HG03575 (cell line): ENCODE results near the gene CALCB.
"Not testable (repeated sequence)": the region's sequence is repeated elsewhere in the genome, so short reads cannot be mapped to it uniquely, and the experiment has no call there.

Experiments
- ATAC-seq: cut with Tn5 transposase; IDR thresholded peaks from one replicate; pipeline ENCODE4 v1.9.1; 2021; ENCODE audit not compliant: unreplicated experiment, insufficient number of reproducible peaks, low FRiP score; ENCODE audit errors: extremely low read depth

The CALCB gene, protein sequence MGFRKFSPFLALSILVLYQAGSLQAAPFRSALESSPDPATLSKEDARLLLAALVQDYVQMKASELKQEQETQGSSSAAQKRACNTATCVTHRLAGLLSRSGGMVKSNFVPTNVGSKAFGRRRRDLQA

DNA sequence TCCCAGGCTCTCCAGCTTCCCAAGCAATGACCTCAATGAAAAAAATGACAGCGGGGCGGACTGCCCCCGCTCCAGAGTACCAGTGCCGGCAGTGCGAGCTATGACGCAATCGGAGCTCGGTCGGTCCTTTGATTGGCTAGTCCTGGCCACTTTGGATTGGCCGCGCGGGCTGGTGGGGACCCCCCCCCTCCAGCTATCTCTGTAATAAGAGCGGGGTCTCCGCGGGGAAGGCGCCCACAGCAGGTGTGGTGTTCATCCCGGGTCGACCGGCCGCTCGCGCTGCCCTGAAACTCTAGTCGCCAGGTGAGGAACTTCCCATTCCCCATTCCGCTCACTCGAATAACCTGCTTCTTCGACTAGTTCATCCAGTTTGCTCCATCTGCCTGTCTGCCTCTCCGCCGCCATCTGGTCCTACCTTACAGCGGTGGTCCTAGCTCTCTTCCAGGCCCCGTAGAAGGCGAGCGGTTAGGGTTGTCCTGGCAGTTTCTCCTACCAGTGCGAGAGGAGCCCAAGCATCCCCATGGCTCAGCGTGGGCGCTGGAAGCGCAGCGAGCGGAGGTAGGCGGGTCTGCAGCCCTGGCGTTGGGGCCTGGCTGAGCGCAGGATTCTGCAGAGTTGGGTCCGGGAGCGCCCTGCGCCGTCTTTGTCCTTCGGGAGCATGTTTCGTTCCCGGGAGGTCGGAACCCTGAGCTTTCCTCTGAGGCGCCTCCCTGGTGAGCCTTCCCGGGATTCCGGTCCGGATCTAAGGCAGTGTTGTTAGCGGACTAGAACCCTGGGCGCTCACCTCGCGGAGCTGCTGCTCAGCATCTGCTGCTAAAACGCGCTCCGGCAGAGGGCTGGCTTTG, at the start of gene CALCB:
CALCB (plus strand) TSS at position 233 of the 845 bp plus-strand sequence. CDS start 1,126 bp downstream, outside the sequence.
- ATAC-seq: no peak

DNA sequence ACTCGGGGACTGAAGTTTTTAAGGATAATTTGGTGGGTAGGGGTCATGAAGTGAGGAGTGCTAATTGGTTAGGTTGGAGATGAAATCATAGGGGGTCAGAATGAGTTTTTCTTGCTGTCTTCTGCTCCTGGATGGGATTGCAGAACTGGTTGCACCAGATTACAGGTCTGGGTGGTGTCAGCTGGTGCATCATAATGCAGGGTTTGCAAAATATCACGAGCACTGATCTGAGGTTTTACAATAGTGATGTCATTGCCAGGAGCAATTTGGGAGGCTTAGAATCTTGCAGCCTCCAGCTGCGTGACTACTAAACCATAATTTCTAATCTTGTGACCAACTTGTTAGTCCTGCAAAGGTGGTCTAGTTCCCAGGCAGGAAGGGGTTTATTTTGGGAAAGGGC, 46.4 kb upstream of the CALCB start:
- no peak for ATAC-seq

DNA sequence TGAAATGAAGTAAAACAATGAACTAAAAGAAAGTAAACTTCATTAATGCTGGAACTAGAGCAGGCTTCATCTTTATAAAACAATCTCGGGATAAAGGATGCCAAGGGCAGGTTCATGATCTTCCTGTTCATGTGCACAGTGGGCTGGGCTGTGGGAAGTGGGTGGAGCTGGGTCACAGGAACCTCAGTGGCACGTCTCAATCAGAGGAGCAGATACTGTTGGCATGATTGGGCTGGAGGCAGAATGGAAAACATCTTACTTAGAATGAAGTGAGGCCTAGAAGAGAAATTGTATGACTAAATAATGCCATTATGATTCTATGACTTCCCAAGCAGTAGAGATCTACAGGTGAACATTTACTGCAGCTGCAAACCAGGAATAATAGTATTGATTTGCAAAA, 45.4 kb upstream of the CALCB start:
- no peak for ATAC-seq

DNA sequence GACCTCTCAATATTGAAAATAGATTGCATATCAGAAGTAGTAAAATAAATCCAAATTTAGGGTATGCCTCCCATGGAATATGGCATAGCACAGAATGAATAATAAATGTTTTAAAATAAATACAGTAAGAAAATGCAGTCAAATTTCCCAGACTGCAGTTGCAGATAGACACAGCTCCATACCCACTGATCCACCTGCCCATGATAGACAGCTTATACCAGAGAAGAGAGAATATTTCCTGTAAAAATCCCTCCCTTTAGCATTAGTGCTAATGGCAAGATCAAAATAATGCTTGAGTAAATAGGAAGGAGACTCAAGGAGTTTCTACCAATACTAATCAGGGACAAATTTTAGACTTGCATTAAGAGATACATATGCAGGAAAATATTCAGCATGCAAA, 45.0 kb upstream of the CALCB start:
- ATAC-seq: no peak

DNA sequence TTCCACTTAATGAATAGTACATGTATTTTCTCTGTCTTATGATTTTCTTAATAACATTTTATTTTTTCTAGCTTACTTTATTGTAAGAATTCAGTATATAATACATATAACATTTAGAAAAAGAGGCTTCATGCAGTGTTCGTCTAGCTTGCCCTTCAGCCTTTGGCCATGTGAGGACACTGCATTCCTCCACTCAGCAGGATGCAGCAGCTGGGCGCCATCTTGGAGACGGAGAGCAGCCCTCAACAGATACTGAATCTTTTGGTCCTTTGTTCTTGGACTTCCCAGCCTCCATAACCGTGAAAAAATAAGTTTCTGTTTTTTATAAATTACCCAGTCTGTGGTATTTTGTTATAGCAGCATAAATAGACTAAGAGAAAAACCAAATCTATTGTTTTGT, 41.4 kb upstream of the CALCB start:
- not testable (repeated sequence) for ATAC-seq

DNA sequence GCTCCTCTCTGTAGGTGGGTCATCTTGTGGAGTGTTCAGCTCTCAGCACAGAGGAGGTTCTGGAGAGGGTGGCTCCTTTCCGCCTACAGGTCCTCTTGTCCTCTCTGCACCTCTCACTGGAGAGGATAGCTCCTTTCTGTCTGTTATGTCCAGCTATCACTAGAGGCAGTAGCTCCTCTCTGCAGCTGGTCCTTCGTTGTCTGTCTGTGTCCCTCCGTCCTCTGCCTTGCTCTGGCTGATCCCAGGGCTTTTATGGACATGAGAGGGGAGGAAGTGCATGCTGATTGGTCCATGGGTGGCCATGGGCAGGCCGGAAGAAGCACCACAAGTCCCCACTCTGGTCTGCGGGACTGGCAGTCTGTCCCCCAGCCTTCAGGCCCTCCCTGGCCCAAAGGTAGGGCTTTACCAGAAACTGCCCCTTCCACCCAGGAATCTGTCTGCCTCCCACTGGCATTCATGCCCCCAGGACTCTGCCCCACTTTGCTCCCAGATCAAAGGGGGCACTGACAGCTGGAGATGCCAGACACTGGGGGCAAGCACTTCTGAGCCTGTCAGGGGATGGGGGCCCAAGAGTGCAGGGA, 38.6 kb upstream of the CALCB start:
- ATAC-seq: no peak

DNA sequence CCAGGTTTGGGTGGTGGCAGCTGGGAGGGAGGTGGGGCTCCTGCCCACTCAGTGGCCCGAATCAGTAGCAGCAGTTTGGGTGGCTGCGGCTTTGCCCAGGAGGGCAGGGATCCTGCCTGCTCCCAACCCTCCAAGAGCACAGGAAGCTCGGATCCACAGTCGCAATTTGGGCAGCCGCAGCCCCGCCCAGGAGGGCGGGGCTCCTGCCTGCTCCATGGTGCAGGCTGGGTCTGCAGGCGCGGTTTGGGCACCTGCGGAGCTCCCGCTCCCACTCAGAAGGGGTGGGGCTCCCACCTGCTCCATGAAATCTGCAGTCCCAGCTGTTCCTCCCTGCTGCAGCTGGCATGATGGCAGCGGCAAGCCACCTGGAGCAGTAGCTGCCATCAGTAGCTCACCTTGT, 38.1 kb upstream of the CALCB start:
- ATAC-seq: no peak

DNA sequence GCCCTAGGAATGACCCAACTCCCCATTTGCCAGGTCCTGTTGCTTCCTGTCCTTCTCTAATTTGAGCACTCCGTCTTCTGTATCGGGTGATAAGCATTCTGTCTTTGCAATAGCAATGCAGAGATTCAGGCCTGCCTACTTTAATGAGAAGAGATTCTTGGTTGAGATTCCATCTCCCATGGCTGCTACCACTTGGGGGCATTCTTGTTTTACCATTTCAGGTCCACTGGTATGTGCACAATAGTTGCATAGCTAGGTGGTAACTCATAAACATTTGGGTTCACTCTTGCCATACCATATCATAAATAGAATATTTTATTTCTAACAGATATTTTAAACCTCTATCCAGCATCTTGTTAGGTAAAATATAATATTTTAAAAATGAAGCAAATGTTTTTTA, 34.4 kb upstream of the CALCB start:
- no peak for ATAC-seq

DNA sequence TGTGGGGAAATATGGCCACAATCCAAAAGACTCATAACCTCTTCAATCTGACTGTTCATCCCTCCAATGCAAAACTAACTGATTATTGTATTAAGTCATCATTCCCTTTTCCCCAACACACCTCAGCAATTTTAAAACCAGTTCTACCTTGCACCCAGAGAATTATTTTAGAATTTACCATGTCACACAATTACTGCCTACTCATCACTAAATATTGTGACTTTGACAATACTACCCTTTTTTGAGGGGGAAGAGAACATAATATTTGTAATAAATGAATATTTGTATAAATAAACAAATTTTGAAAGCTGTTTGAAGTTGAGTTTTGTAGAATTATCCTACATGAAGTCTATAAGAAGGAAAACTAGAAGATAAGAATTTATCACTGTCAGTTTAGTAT, 28.2 kb upstream of the CALCB start:
- no peak for ATAC-seq

DNA sequence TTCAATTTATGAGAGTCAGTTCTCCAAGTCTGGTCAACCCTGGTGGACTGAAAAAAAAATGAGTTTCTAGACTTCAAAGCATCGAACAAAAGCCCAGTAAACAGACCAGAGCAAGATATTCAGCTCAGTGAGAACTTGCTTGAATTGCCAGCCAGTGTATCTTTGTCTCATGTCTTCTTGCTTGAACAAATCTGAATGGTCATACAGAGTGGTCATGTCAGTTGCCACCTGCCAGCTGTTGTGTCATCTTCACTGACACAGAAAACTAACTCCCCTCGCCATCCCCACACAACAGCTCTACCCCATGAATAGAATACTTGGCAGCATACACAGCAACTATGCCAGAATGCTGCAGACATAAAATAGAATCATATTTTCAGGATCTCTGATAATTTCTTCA, 27.5 kb upstream of the CALCB start:
- ATAC-seq: no peak

DNA sequence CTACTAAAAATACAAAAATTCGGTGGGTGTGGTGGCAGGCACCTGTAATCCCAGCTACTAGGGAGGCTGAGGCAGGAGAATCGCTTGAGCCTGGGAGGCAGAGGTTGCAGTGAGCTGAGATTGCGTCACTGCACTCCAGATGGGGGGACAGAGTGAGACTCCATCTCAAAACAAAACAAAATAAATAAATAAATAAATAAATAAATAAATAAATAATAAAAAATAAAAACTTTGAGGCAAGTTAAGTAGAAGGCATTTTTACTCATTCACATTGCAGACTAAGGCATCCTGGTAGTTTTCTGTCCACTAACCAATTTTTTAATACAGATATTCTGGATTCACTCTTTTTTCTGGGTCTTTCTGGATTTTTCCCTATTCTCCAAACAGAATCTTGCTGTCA, 26.7 kb upstream of the CALCB start:
- not testable (repeated sequence) for ATAC-seq

DNA sequence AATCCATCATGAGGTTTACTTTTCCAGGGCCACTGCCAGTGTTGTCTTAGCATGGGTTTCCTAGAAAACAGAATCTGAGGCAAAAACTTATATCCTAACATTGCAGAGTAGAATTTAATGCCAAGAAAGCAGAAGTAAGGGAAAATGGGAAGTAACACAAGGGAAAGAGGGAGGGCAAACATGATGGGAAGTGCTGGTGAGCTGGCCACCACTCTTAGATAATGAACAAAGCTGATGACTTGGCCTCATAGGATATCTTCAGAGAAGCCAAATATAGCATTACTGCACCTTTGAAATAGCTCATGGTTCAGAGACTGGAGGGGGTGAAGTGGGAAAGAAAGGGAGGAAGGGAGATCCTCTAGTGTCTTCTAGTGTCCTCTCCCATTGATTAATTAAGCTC, 24.8 kb upstream of the CALCB start:
- no peak for ATAC-seq

DNA sequence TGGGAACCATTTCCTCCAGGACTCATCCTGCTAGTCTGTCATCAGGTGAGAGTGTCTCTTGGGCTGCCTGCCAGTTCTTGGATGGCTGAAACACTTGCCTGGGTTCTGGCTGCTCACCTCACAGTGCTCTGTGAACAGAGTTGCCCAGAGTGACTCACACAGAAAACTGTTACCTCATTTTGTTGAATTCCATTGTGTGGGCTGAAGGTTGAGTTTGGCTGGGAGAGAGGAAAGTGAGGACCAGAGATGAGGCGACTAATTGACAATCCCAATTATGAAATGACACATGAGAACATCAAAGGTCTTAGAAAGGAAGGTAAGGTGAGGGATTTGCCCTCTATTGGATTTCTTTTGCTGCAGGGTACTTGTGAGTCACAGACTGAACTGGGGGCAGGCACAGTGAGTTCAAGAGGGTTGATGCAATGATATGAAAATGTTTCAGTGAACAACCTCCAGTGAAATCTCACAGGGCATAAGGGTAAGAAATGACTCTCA, 20.2 kb upstream of the CALCB start:
- ATAC-seq: no peak

DNA sequence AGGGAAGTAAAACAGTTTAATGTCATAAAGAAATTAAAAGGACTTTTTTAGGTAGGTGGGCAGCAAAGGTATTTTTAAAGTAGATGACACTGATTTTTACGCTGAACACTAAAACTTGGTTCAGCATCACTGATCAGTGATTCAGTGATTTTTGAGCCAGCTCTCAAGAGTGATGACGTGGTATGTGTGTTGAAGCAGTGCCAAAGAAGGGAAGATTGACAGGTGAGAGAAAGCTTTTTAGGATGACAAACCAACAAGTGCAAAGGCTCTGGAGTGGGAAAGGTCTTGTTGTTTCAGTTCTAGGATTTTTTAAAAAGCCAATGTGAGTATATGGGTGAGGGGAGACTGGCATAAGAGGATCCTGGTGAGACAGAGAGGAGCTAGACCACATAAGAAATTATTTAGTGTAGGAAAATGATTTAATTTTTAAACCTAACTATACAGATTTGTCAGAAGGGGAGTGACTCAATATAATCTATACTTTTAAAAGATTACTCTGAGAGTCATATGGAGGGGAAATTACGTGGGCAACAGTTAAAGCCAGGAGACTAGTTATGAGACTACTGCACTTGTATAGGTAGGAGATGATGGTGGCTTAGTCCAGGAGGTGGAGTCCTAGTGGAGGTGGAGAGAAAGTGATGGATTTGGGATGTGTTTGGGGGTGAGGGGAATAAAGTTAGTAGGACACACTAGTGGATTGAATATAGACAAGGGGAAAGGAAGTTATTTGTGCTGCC, 17.6 kb upstream of the CALCB start:
- no peak for ATAC-seq

DNA sequence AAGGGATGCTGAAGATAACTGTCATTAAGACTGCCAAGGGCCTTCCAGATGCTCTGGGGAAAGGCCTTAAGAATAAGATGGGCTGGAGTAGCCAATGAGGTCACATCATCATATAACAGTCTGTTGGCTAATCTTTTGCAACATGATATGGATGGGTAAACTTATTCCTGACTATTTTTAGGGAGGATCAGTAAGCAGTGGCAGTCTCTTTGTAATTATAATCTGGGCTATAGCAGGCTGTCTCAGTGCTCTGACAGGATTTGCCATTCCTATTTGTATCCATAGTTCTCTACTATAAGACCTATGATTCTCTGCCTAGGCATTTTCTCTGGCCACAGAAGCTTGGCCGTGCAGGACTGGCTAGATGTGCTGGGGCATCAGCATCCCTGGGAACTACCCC, 16.1 kb upstream of the CALCB start:
- no peak for ATAC-seq

DNA sequence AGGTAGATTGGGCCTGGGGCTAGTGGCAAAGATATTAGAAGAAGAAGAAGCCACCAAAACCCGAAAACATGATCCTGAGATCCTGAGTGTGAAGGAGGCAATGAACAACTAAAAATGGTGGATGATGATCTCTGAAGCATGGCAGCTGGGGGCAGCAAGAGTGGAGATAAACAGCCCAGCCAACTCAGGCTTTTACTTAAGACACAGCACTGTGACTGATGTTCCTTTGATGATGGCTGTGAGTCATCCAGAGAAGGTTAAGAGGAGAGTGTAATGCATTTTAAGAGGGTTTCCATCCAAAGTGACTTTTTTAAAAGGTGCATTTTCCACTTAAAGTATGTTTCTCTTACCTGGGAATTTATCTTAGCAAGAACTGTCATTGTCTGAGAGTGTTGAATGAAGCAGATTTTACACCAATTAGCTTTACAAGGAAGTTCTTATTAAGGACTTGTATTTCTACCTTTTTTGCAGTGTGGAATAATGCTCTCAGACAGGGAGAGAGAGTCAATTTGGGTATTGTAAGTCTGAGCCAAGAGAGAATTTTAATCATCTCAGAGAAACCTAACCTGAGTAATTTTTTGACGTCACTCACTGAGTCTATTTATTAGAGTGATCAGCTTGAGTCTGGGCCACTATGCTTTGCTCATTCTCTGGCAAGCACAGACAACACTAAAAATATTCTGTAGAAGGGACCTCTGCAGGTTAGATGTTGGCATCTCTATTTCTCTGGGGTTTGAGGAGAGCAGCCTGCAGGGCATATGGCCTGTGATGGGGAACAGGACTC, 14.1 kb upstream of the CALCB start:
- ATAC-seq: no peak

DNA sequence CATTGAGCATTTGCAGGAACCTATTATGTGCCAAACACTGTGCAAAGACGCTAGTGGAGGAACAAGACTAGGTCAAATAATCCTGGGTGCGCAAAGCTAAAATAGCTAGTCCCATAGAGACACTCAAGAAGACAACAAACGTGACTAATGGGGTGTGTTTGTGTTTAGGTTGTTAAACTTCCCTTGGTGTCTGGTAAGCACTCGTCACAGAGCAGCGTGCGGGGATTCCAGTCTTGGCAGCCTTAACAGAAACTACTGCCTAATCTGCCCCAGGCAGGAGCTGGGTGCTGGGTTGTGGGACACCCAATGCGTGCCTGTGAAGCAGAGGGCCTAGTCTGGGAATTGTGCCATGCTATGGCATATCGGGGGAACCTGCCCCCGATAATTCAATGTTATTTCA, 10.8 kb upstream of the CALCB start:
- no peak for ATAC-seq

DNA sequence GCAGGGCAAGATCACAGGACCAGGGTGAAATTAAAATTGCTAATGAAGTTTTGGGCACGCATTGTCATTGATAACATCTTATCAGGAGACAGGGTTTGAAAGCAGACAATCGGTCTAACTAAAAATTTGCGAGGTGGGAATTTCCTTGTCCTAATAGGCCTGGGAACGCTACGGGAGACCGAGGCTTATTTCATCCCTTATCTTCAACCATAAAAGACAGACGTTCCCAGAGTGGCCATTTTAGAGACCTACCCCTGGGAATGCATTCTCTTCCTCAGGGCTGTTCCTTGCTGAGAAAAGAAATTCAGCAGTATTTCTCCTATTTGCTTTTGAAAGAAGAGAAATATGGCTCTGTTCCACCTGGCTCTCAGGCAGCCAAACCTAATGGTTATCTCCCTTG, 3.6 kb upstream of the CALCB start:
- ATAC-seq: not testable (repeated sequence)
